GM12878 (cell line): ENCODE results near the gene XAGE5. TPM values are rescaled to one million over a fixed set of nuclear protein-coding genes. Genes with fewer than 3 reads are reported as not detected.
"Not testable (repeated sequence)": the region's sequence is repeated elsewhere in the genome, so short reads cannot be mapped to it uniquely, and the experiment has no call there.

Source experiments
- ATAC-seq: fragments of 200-7000 bp; cut with Tn5 transposase; 3 replicates; pipeline ENCODE4 v1.9.1; 2020; ENCODE audit warnings: mild to moderate bottlenecking, moderate library complexity
- BruUV-seq: library from RNA; stranded (reverse); fragments of 400-500 nt; replicated peaks from 2 replicates; lab custom pipeline; 2021; lab: Mats Ljungman, UMichigan
- CTCF ChIA-PET: fragments of 300-600 bp; sonication (Branson Sonifier 250); formaldehyde crosslinking; extraction: SDS; loops from one replicate; lab custom pipeline; 2021; ENCODE audit warnings: inconsistent platforms; lab: Yijun Ruan, JAX
- POLR2A ChIA-PET: fragments of 350-600 bp; formaldehyde crosslinking; extraction: SDS; loops from one replicate; lab custom pipeline; 2021; ENCODE audit warnings: inconsistent platforms; lab: Charles Lee
- RAD21 ChIA-PET: fragments of 300-600 bp; sonication (Branson Sonifier 250); formaldehyde crosslinking; loops from one replicate; lab custom pipeline; 2023; ENCODE audit warnings: antibody characterized with exemption; ENCODE audit not compliant: unreplicated experiment; lab: Charles Lee
- SMC1A ChIA-PET: fragments of 300-600 bp; sonication (Branson Sonifier 250); formaldehyde crosslinking; loops from one replicate; lab custom pipeline; 2023; ENCODE audit not compliant: unreplicated experiment, uncharacterized antibody; lab: Charles Lee
- DNase-seq: peaks from one replicate; pipeline ENCODE4 v3.0.0-alpha.2; 2011; ENCODE audit warnings: low read depth, low spot score
- FAIRE-seq: peaks from 3 replicates; lab custom pipeline; 2011; peaks lifted over from hg19 to GRCh38; lab: Jason Lieb, UNC
- H2AFZ ChIP-seq: 2 replicates; pipeline ENCODE4 v1.6.0; 2011; ENCODE audit warnings: low read depth, low read length, control low read depth; ENCODE audit not compliant: control insufficient read depth
- H3K27ac ChIP-seq: 2 replicates; pipeline ENCODE4 v1.5.1; 2011; ENCODE audit warnings: control low read depth; ENCODE audit not compliant: control insufficient read depth, insufficient read depth
- H3K27me3 ChIP-seq, 2 experiments: replicated peaks in 1 of 2; 2 replicates each; pipeline versions ENCODE4 v1.6.0 to v1.6.1; 2011; ENCODE audit warnings: low read length in 1 of 2; ENCODE audit not compliant: control insufficient read depth in 2 of 2, insufficient read depth in 2 of 2
- H3K36me3 ChIP-seq, 2 experiments: 2 replicates each; pipeline ENCODE4 v1.5.1; 2011; ENCODE audit warnings: low read length in 1 of 2; ENCODE audit not compliant: control insufficient read depth in 2 of 2, insufficient read depth in 2 of 2
- H3K4me1 ChIP-seq: 2 replicates; pipeline ENCODE4 v1.6.1; 2011; ENCODE audit warnings: mild to moderate bottlenecking, low read length, moderate library complexity, mixed read lengths; ENCODE audit not compliant: control insufficient read depth, insufficient read depth
- H3K4me2 ChIP-seq: 2 replicates; pipeline ENCODE4 v1.6.0; 2011; ENCODE audit warnings: control low read depth; ENCODE audit not compliant: control insufficient read depth, insufficient read depth
- H3K4me3 ChIP-seq: fragments of 200-600 bp; sonication (generic); 2 replicates; pipeline ENCODE4 v1.5.1; 2016
- H3K79me2 ChIP-seq: 2 replicates; pipeline ENCODE4 v1.6.0; 2011; ENCODE audit warnings: low read length; ENCODE audit not compliant: control insufficient read depth, insufficient read depth
- H3K9ac ChIP-seq: 2 replicates; pipeline ENCODE4 v1.8.0; 2011; ENCODE audit warnings: low read length, control low read depth, mixed read lengths; ENCODE audit not compliant: control insufficient read depth, insufficient read depth
- H3K9me3 ChIP-seq: replicated peaks from 3 replicates; pipeline ENCODE4 v1.5.1; 2011; ENCODE audit warnings: mild to moderate bottlenecking, low read length; ENCODE audit not compliant: control insufficient read depth, insufficient read depth
- H4K20me1 ChIP-seq: 2 replicates; pipeline ENCODE4 v1.6.0; 2011; ENCODE audit not compliant: control insufficient read depth, insufficient read depth
- WGBS: methylation state at CpG from one replicate; pipeline ENCODE4 v1.1.6; 2016; ENCODE audit warnings: low lambda C conversion rate; ENCODE audit not compliant: insufficient replicate concordance, insufficient coverage; ENCODE audit errors: missing lambda C conversion rate; 5-methylcytosine and 5-hydroxymethylcytosine counted together
- in situ Hi-C: fragments of 300-500 bp; cut with MboI; formaldehyde crosslinking; loops from 9 replicates; pipeline ENCODE4 v1.14.3; 2018; ENCODE audit warnings: mixed read lengths
- intact Hi-C: fragments of 100-400 bp; cut with micrococcal nuclease; formaldehyde crosslinking; loops from one replicate; pipeline ENCODE4 v1.14.2; 2022; ENCODE audit not compliant: unreplicated experiment
- polyA plus RNA-seq, 11 experiments: library from polyadenylated mRNA; depleted of rRNA in 4 of 11; unstranded in 6 of 11; stranded (reverse) in 5 of 11; fragments of >200 nt; fragmentation: Nextera tagmentation in 4 of 11; fragmentation: Illumina TruSeq in 1 of 11; extraction: Ambion mirVana in 4 of 11; extraction: Trizol in 1 of 11; gene quantifications; 1 replicate in 1 of 11; 2 replicates in 10 of 11; pipeline versions ENCODE4 v1.2.1 to v1.2.3, GENCODE V29; 2011 to 2016; ENCODE audit warnings: inconsistent platforms in 2 of 11, missing spikeins in 2 of 11, low read depth in 1 of 11
- total RNA-seq, 4 experiments: library from RNA; depleted of rRNA in 3 of 4; stranded (reverse); fragments of >200 nt in 3 of 4; fragmentation: Illumina TruSeq in 1 of 4; extraction: Trizol in 1 of 4; gene quantifications; 2 replicates each; pipeline versions ENCODE4 v1.2.1 to v1.2.3, GENCODE V29; 2013 to 2021

XAGE5 gene
- total and polyA plus RNA-seq, 10 of the 15 experiments (the other 5 are each of a cell fraction or from before 2014, with no cell fraction given): not detected

GRCh38 chrX:52765983-52766382, 45.1 kb upstream of the XAGE5 start:
- H3K4me2 ChIP-seq, SMC1A ChIA-PET, ATAC-seq, H3K27me3 ChIP-seq, H3K9me3 ChIP-seq, H3K79me2 ChIP-seq, intact Hi-C loops, H3K36me3 ChIP-seq, H3K9ac ChIP-seq, in situ Hi-C loops, RAD21 ChIA-PET, H4K20me1 ChIP-seq, H3K4me3 ChIP-seq, CTCF ChIA-PET, POLR2A ChIA-PET, H2AFZ ChIP-seq, H3K27ac ChIP-seq, FAIRE-seq, H3K4me1 ChIP-seq, DNase-seq, BruUV-seq: not testable (repeated sequence)
- 80% methylated on average over 1 of the region's 5 CpGs for WGBS

DNA sequence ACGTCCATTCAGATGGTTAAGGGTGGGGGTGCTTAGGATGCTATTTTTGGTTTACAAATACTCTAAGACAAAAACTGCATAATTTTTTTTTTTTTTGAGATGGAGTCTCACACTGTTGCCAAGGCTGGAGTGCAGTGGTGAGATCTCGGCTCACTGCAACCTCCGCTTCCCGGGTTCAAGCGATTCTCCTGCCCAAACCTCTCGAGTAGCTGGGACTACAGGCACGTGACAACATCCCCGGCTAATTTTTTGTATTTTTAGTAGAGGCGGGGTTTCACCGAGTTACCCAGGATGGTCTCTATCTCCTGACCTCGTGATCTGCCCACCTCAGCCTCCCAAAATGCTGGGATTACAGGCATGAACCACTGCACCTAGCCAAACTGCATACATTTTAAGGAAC, 37.6 kb upstream of the XAGE5 start:
- FAIRE-seq, H3K36me3 ChIP-seq, BruUV-seq, CTCF ChIA-PET, RAD21 ChIA-PET, H3K9me3 ChIP-seq, H3K4me1 ChIP-seq, in situ Hi-C loops, SMC1A ChIA-PET, ATAC-seq, DNase-seq, H3K27me3 ChIP-seq, H3K79me2 ChIP-seq, POLR2A ChIA-PET, H3K4me2 ChIP-seq, intact Hi-C loops, H2AFZ ChIP-seq, H3K4me3 ChIP-seq, H4K20me1 ChIP-seq, H3K9ac ChIP-seq, H3K27ac ChIP-seq: not testable (repeated sequence)
- 44% methylated on average over 10 of the region's 11 CpGs for WGBS

DNA sequence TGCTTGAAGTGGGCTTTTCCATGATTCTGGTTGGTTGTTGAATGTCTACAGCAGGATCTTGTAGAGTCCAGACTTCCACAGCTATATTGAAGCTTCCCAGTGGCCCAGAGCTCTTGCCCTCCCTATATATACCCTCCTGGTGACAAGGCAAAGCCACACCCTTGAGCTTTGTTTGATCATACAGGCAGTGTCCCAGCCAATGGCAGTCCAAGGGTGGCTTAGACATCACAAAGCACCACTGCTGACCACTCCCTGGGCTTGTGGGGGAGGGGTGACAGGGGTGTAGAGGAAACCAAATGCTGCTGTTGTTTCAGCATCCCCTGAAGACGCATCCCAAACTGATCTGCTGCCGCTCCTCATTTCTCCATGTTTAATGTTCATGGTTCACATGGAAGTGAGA, 13.8 kb upstream of the XAGE5 start, which contains the start of gene SPANXN5:
SPANXN5 (minus strand) TSS at position 101 of the 400 bp plus-strand sequence; CDS start at position 22, 79 bp downstream.
- H3K4me1 ChIP-seq, FAIRE-seq, H3K27ac ChIP-seq, H3K9me3 ChIP-seq, H3K27me3 ChIP-seq, intact Hi-C loops, RAD21 ChIA-PET, H3K4me3 ChIP-seq, CTCF ChIA-PET, DNase-seq, SMC1A ChIA-PET, H2AFZ ChIP-seq, H3K36me3 ChIP-seq, BruUV-seq, ATAC-seq, in situ Hi-C loops, POLR2A ChIA-PET, H3K4me2 ChIP-seq, H4K20me1 ChIP-seq, H3K79me2 ChIP-seq, H3K9ac ChIP-seq: not testable (repeated sequence)
- WGBS: 35% methylated on average over 2 of the region's 2 CpGs

GRCh38 chrX:52804876-52805275, 6.2 kb upstream of the XAGE5 start:
- BruUV-seq, POLR2A ChIA-PET, FAIRE-seq, H3K79me2 ChIP-seq, H3K36me3 ChIP-seq, SMC1A ChIA-PET, H3K4me1 ChIP-seq, H2AFZ ChIP-seq, H3K4me3 ChIP-seq, H3K9ac ChIP-seq, in situ Hi-C loops, H3K9me3 ChIP-seq, RAD21 ChIA-PET, H4K20me1 ChIP-seq, CTCF ChIA-PET, H3K27me3 ChIP-seq, H3K4me2 ChIP-seq, H3K27ac ChIP-seq, DNase-seq, intact Hi-C loops, ATAC-seq: not testable (repeated sequence)
- 18% methylated on average over 2 of the region's 2 CpGs for WGBS
